SJCRH30 (cell line): ENCODE measurements around the gene PCDHGA4. TPM values are rescaled to one million over a fixed set of nuclear protein-coding genes. Genes with fewer than 3 reads are reported as not detected.

Experiments
- total RNA-seq: library from RNA; depleted of rRNA; stranded (reverse); fragments of >200 nt; shearing (Covaris generic); gene quantifications from 2 replicates; pipeline ENCODE4 v1.2.3, GENCODE V29; 2014; rRNA removed

PCDHGA4 gene
- total RNA-seq, 1 experiment from 2014 or later = 14.7 TPM

Other genes starting within 250 kb of the PCDHGA4 start
- 0.25 and 0.42 TPM in 2 replicates for gene PCDHB4, start 233.2 kb upstream of the PCDHGA4 start, total RNA-seq
- gene PCDHB5, start 219.8 kb upstream of the PCDHGA4 start, total RNA-seq = 20.4 and 23.8 TPM in 2 replicates
- gene PCDHB6, start 205.0 kb upstream of the PCDHGA4 start, total RNA-seq = 0.15 and 0.26 TPM in 2 replicates
- gene PCDHB7, start 182.4 kb upstream of the PCDHGA4 start, total RNA-seq = 1.1 and 1.3 TPM in 2 replicates
- gene PCDHB8, start 177.2 kb upstream of the PCDHGA4 start, total RNA-seq = 17.8 and 18.6 TPM in 2 replicates
- gene PCDHB16, start 172.6 kb upstream of the PCDHGA4 start, total RNA-seq = 5.6 and 6.8 TPM in 2 replicates
- 4.9 and 5.1 TPM in 2 replicates for gene PCDHB9, start 167.9 kb upstream of the PCDHGA4 start, total RNA-seq
- gene PCDHB10, start 162.7 kb upstream of the PCDHGA4 start, total RNA-seq = 9.7 and 9.8 TPM in 2 replicates
- 8.9 and 9.8 TPM in 2 replicates for gene PCDHB11, start 155.4 kb upstream of the PCDHGA4 start, total RNA-seq
- 4.5 and 4.7 TPM in 2 replicates for gene PCDHB12, start 146.3 kb upstream of the PCDHGA4 start, total RNA-seq
- 3.0 and 3.2 TPM in 2 replicates for gene PCDHB13, start 141.1 kb upstream of the PCDHGA4 start, total RNA-seq
- 10.9 and 11.2 TPM in 2 replicates for gene PCDHB14, start 131.7 kb upstream of the PCDHGA4 start, total RNA-seq
- gene PCDHB15, start 109.6 kb upstream of the PCDHGA4 start, total RNA-seq = 0.86 and 0.91 TPM in 2 replicates
- 0.08 TPM in 1 of 2 replicates, not detected in the other for gene SLC25A2, start 51.0 kb upstream of the PCDHGA4 start, total RNA-seq
- gene TAF7, start 34.2 kb upstream of the PCDHGA4 start, total RNA-seq = 115 and 130 TPM in 2 replicates
- 3.5 and 3.6 TPM in 2 replicates for gene PCDHGA1, start 24.5 kb upstream of the PCDHGA4 start, total RNA-seq
- 0.71 and 1.0 TPM in 2 replicates for gene PCDHGA2, start 16.3 kb upstream of the PCDHGA4 start, total RNA-seq
- 0.56 and 0.67 TPM in 2 replicates for gene PCDHGA3, start 11.2 kb upstream of the PCDHGA4 start, total RNA-seq
- gene PCDHGB1, start 4.9 kb upstream of the PCDHGA4 start, total RNA-seq = 21.1 and 23.4 TPM in 2 replicates
- gene PCDHGB2, start 5.0 kb downstream of the PCDHGA4 start, total RNA-seq = 8.9 and 9.8 TPM in 2 replicates
- 4.7 and 6.9 TPM in 2 replicates for gene PCDHGA5, start 9.1 kb downstream of the PCDHGA4 start, total RNA-seq
- gene PCDHGB3, start 15.2 kb downstream of the PCDHGA4 start, total RNA-seq = 5.2 and 7.4 TPM in 2 replicates
- gene PCDHGA6, start 18.9 kb downstream of the PCDHGA4 start, total RNA-seq = 4.9 and 5.8 TPM in 2 replicates
- 3.6 and 4.7 TPM in 2 replicates for gene PCDHGA7, start 27.7 kb downstream of the PCDHGA4 start, total RNA-seq
- gene PCDHGB4, start 32.7 kb downstream of the PCDHGA4 start, total RNA-seq = 1.7 and 3.1 TPM in 2 replicates
- gene PCDHGA8, start 37.6 kb downstream of the PCDHGA4 start, total RNA-seq = 3.3 and 3.4 TPM in 2 replicates
- 1.6 and 2.2 TPM in 2 replicates for gene PCDHGB5, start 42.9 kb downstream of the PCDHGA4 start, total RNA-seq
- 1.8 and 2.3 TPM in 2 replicates for gene PCDHGA9, start 47.8 kb downstream of the PCDHGA4 start, total RNA-seq
- gene PCDHGB6, start 53.0 kb downstream of the PCDHGA4 start, total RNA-seq = 1.4 and 2.6 TPM in 2 replicates
- gene PCDHGA10, start 58.0 kb downstream of the PCDHGA4 start, total RNA-seq = 1.3 and 1.6 TPM in 2 replicates
- gene PCDHGB7, start 62.7 kb downstream of the PCDHGA4 start, total RNA-seq = 0.91 and 1.8 TPM in 2 replicates
- 1.3 and 1.4 TPM in 2 replicates for gene PCDHGA11, start 66.0 kb downstream of the PCDHGA4 start, total RNA-seq
- gene PCDHGA12, start 75.5 kb downstream of the PCDHGA4 start, total RNA-seq = 1.2 and 1.4 TPM in 2 replicates
- 105 and 109 TPM in 2 replicates for gene PCDHGC3, start 120.9 kb downstream of the PCDHGA4 start, total RNA-seq
- 3.4 and 3.6 TPM in 2 replicates for gene PCDHGC4, start 130.0 kb downstream of the PCDHGA4 start, total RNA-seq
- gene PCDHGC5, start 134.1 kb downstream of the PCDHGA4 start, total RNA-seq = 1.3 and 2.8 TPM in 2 replicates